Measurements from ENCODE around the gene WFDC8.

- TF ChIP-seq CTCF (conservative IDR thresholded peaks at IDR 0.05; ENCODE audit: low read depth, low read length) (no peak), EZH2 (IDR thresholded peaks at IDR 0.05; ENCODE audit: borderline replicate concordance, low read depth, low read length, poor library complexity, severe bottlenecking) (no peak)
These were observed 2.1 kb downstream of the WFDC8 start for GRCh38 chr20:45576995-45577394.
